DND-41 (cell line): Measurements from ENCODE around the gene SMOC2.

Experiments
- ATAC-seq: fragments of 200-7000 bp; cut with Tn5 transposase; 3 replicates; pipeline ENCODE4 v1.9.1; 2021; ENCODE audit warnings: low read depth; ENCODE audit not compliant: insufficient read depth
- DNase-seq: peaks from one replicate; pipeline ENCODE4 v3.0.0-alpha.2; 2020
- H2AFZ ChIP-seq: 2 replicates; pipeline ENCODE4 v1.6.0; 2012; ENCODE audit warnings: low read depth, low read length
- H3K27ac ChIP-seq: 2 replicates; pipeline ENCODE4 v1.5.1; 2012; ENCODE audit warnings: low read length, inconsistent platforms
- H3K27me3 ChIP-seq: fragments of 200-600 bp; sonication (generic); 2 replicates; pipeline ENCODE4 v1.6.0; 2012; ENCODE audit warnings: low read length, mild to moderate bottlenecking, inconsistent platforms; ENCODE audit not compliant: insufficient read depth, poor library complexity
- H3K36me3 ChIP-seq: 2 replicates; pipeline ENCODE4 v1.5.1; 2012; ENCODE audit warnings: low read length, inconsistent platforms; ENCODE audit not compliant: insufficient read depth
- H3K4me1 ChIP-seq: 2 replicates; pipeline ENCODE4 v1.5.1; 2012; ENCODE audit warnings: mild to moderate bottlenecking, low read length; ENCODE audit not compliant: insufficient read depth
- H3K4me2 ChIP-seq: 2 replicates; pipeline ENCODE4 v1.6.0; 2012; ENCODE audit warnings: mild to moderate bottlenecking, moderate library complexity, low read length, inconsistent platforms; ENCODE audit not compliant: insufficient read depth
- H3K4me3 ChIP-seq, 2 experiments: fragments of 200-600 bp in 1 of 2; shearing (Covaris generic) in 1 of 2; 2 replicates each; pipeline ENCODE4 v1.5.1; 2012 to 2016; ENCODE audit warnings: inconsistent platforms in 2 of 2, low read length in 2 of 2, mild to moderate bottlenecking in 2 of 2, low read depth in 1 of 2, moderate library complexity in 1 of 2
- H3K79me2 ChIP-seq: 2 replicates; pipeline ENCODE4 v1.6.0; 2012; ENCODE audit warnings: low read length, inconsistent platforms; ENCODE audit not compliant: insufficient read depth
- H3K9ac ChIP-seq: 2 replicates; pipeline ENCODE4 v1.6.0; 2012; ENCODE audit warnings: low read depth, mild to moderate bottlenecking, inconsistent platforms, low read length, moderate library complexity
- H3K9me3 ChIP-seq: 2 replicates; pipeline ENCODE4 v1.5.1; 2012; ENCODE audit warnings: low read length, moderate library complexity, mild to moderate bottlenecking, inconsistent platforms; ENCODE audit not compliant: insufficient read depth, severe bottlenecking
- H4K20me1 ChIP-seq: 2 replicates; pipeline ENCODE4 v1.6.0; 2012; ENCODE audit warnings: low read length; ENCODE audit not compliant: insufficient read depth
- EZH2 ChIP-seq: IDR thresholded peaks from 3 replicates; pipeline ENCODE4 v1.6.1; 2012; ENCODE audit warnings: borderline replicate concordance, low read depth, mild to moderate bottlenecking, moderate library complexity, low read length, inconsistent platforms; ENCODE audit not compliant: severe bottlenecking
- TF ChIP-seq, protein P1 (sequence below): IDR thresholded peaks from 2 replicates; pipeline ENCODE4 v1.5.1; 2012; ENCODE audit warnings: borderline replicate concordance, low read length, moderate library complexity, mild to moderate bottlenecking; ENCODE audit not compliant: poor library complexity, severe bottlenecking; ENCODE audit errors: extremely low read depth

The SMOC2 gene

GRCh38 chr6:168601546-168601945 lies 160.6 kb downstream of the SMOC2 start:
- no peaks in the 10 kb centered on the region for H3K27me3 ChIP-seq
- H3K9me3 ChIP-seq = peaks cover 14% of the 10 kb centered on the region
- TF ChIP-seq, protein P1, sequence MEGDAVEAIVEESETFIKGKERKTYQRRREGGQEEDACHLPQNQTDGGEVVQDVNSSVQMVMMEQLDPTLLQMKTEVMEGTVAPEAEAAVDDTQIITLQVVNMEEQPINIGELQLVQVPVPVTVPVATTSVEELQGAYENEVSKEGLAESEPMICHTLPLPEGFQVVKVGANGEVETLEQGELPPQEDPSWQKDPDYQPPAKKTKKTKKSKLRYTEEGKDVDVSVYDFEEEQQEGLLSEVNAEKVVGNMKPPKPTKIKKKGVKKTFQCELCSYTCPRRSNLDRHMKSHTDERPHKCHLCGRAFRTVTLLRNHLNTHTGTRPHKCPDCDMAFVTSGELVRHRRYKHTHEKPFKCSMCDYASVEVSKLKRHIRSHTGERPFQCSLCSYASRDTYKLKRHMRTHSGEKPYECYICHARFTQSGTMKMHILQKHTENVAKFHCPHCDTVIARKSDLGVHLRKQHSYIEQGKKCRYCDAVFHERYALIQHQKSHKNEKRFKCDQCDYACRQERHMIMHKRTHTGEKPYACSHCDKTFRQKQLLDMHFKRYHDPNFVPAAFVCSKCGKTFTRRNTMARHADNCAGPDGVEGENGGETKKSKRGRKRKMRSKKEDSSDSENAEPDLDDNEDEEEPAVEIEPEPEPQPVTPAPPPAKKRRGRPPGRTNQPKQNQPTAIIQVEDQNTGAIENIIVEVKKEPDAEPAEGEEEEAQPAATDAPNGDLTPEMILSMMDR = no peak
- no peak for TF ChIP-seq EZH2
- no peaks in the 10 kb centered on the region for H4K20me1 ChIP-seq
- no peaks in the 10 kb centered on the region for H3K36me3 ChIP-seq
- no peak overlapping the region for H3K4me3 ChIP-seq
- no peak overlapping the region for H3K27ac ChIP-seq
- H3K4me2 ChIP-seq = no peak overlapping the region
- ATAC-seq (no peak), DNase-seq (no peak)
- no peak overlapping the region for H3K9ac ChIP-seq
- H3K4me1 ChIP-seq = no peaks in the 10 kb centered on the region
- no peak overlapping the region for H2AFZ ChIP-seq
- no peaks in the 10 kb centered on the region for H3K79me2 ChIP-seq

DNA sequence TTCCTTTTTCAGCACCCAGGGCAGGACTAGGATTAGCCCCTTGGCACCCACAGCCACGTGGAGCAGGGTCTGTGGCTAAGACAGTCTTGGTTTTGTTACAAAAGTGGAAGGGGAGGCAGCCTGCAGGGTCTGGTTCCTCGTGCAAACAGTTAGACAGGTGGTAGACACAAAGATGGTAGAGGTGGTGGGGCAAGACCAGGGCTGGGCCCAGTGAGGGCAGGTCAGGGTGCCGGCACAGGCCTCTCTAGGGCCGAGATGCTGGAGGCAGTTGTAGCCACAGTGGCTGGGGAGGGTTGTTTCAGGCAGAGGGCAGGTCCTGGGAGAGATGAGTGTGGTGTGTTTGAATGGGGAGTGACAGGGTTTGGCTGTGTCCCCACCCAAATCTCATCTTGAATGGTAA lies 161.6 kb downstream of the SMOC2 start:
- DNase-seq = no peak
- ATAC-seq = no peak
- H3K9ac ChIP-seq = no peak overlapping the region

GRCh38 chr6:168603234-168603633 lies 162.2 kb downstream of the SMOC2 start:
- H3K36me3 ChIP-seq = no peaks in the 10 kb centered on the region
- no peak overlapping the region for H2AFZ ChIP-seq
- H3K27me3 ChIP-seq = no peaks in the 10 kb centered on the region
- TF ChIP-seq, protein P1 = no peak
- no peak for TF ChIP-seq EZH2
- no peak overlapping the region for H3K9ac ChIP-seq
- DNase-seq (no peak), ATAC-seq (no peak)
- H4K20me1 ChIP-seq = no peaks in the 10 kb centered on the region
- H3K4me1 ChIP-seq = no peaks in the 10 kb centered on the region
- no peak overlapping the region for H3K4me2 ChIP-seq
- no peak overlapping the region for H3K27ac ChIP-seq
- H3K4me3 ChIP-seq = no peak overlapping the region
- peaks cover 13% of the 10 kb centered on the region for H3K9me3 ChIP-seq
- no peaks in the 10 kb centered on the region for H3K79me2 ChIP-seq

More for the DNA sequence above, 161.6 kb downstream of the SMOC2 start:
- Histone ChIP-seq H3K79me2 (no peaks in the 10 kb centered on the region), H3K4me2 (no peak overlapping the region), H3K36me3 (no peaks in the 10 kb centered on the region), H3K4me1 (no peaks in the 10 kb centered on the region), H2AFZ (no peak overlapping the region), H3K27ac (no peak overlapping the region), H3K9me3 (peaks cover 14% of the 10 kb centered on the region), H4K20me1 (no peaks in the 10 kb centered on the region), H3K4me3 (no peak overlapping the region), H3K27me3 (no peaks in the 10 kb centered on the region)
- TF ChIP-seq EZH2 = no peak
- TF ChIP-seq, protein P1 = no peak

- ATAC-seq (no peak), DNase-seq (no peak)
- Histone ChIP-seq H4K20me1 (no peaks in the 10 kb centered on the region), H3K27me3 (no peaks in the 10 kb centered on the region), H3K4me1 (no peaks in the 10 kb centered on the region), H2AFZ (no peak overlapping the region), H3K9me3 (no peaks in the 10 kb centered on the region), H3K9ac (no peak overlapping the region), H3K79me2 (no peaks in the 10 kb centered on the region), H3K36me3 (no peaks in the 10 kb centered on the region), H3K27ac (no peak overlapping the region), H3K4me2 (no peak overlapping the region), H3K4me3 (no peak overlapping the region)
- TF ChIP-seq, protein P1 = no peak
- no peak for TF ChIP-seq EZH2
Measured at GRCh38 chr6:168605964-168606363, 165.0 kb downstream of the SMOC2 start.
